CMK (cell line): Measurements from ENCODE around the gene MORF4L2.

Experiments used
- DNase-seq: peaks from one replicate; pipeline ENCODE4 v3.0.0-alpha.2; 2010; ENCODE audit warnings: low read depth

MORF4L2 gene

DNA sequence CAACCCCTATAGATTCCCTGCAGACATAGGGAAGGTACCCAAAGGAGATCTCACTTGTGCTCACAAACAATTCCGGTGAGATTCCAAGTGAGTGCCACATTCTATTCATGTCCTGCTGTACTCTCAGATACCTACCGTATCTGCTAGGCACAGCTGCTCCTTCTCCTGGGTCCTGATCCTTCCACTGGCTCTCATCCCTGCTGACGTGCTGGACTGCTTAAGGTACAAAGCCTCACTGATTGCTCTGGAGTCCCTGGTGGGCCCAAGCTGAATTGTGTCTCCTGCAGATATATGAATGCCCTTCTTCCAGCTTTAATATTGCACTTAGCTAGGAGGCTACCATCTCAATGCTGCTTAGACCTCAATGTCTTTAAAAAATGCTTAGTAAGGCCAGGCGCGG is 55.4 kb downstream of the MORF4L2 start:
- no peak for DNase-seq

DNA sequence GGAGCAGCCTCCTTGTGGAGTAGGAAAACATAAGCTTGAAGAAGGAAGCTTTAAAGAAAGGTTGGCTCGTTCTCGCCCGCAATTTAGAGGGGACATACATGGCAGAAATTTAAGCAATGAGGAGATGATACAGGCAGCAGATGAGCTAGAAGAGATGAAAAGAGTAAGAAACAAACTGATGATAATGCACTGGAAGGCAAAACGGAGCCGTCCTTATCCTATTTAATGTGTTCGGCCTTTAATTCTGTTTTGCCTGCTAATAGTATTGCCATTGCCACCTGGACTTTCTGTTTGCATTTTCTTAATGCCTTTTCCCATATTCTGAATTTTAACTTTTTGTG is 56.4 kb downstream of the MORF4L2 start:
- no peak for DNase-seq

DNA sequence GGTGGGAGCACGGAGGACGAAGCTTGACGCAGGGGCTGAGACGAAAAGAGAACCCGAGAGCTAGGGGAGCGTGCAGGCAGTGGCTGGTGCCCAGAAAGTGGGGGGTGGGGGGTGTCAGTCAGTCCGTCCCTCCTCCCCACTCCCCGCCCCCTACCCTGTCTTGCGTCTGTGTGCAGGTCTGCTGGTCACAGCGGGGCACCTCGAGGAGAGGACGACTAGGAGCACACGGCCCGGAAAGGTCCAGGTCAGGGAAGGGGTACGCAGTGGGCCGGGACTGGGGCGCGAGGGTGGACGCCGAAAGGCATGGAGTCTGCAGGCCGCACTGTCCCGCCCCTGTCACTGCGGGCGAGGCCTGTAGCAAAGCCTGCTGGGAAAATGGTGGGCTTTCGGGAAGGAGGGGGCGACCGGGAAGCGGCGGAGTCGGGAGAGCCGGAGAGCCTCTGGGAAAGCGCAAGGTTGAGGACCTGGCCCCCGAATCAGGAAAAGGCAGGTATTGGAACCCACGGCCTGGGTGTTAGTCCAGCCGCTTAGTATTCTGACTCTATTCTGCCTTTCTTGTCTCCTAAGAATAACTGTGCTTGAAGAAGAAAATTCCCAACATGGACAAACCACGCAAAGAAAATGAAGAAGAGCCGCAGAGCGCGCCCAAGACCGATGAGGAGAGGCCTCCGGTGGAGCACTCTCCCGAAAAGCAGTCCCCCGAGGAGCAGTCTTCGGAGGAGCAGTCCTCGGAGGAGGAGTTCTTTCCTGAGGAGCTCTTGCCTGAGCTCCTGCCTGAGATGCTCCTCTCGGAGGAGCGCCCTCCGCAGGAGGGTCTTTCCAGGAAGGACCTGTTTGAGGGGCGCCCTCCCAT is 57.0 kb downstream of the MORF4L2 start:
- no peak for DNase-seq

DNA sequence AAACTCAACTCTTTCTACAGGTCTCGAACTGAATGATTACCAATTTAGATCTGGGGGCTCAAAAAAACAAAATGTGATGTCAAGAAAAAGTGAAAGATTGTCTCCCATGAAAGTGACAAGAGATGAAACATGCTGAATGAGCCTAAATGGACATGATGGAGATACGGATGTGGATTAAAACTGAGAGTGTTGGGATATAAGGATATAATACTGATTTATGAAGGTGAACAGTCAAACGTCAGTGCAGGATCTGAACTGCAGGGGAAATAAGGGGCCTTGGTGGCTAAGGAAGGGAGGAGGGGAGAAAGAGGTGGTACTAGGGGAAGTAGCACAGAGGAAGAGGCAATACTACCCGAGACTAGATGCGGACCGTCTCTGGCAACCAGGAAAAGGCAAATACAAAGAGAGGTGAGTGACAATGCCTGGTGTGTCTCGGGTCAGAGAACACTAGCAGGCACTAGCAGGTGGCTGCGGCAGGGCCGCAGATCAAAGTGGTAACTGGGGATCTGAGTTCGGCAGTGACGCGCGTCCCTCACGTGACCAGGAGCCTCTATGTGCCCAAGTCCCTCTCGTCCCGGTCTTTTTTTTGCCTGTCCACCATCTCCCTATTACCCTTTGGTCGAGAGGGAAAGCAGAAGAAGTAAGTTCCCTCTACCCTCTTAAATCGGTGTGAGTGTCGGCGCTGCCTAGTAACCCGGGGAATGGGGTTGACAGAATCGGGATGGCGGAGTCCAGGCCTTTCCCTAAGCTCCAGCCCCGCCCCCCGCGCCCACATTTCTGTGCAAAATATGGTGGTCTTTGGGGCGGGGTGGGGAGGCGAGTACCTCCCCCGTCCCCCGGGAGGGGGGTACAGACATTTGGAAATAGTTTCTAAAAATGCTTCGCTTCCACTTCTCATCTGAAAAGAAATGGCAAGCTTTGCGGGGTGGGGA is 57.8 kb downstream of the MORF4L2 start, which contains the start of gene TCEAL1:
TCEAL1 (plus strand) TSS at position 590 of the 932 bp plus-strand sequence. CDS start 942 bp downstream, outside the sequence.
- DNase-seq: no peak

DNA sequence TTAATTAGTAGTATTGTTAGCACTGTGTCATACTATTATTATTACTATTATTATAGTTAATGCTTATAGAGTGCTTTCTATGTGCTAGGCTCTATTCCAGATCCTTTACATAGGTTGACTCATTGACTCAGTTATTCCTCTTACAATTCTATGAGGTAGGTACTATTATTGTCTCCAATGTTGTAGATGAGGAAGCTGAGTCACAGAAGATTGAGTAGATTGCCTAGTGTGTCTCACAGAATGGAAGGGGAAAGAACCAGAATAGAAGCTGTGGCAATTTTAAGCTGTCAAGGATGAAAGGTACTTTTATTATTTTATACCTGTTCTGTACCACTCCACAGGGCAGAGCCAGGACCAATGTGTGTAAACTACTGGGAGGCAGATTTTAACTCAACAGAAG is 59.6 kb downstream of the MORF4L2 start:
- no peak for DNase-seq
